ENCODE data around the gene ERC1. TPM values are rescaled to one million over a fixed set of nuclear protein-coding genes. Genes with fewer than 3 reads are reported as not detected.

Gene ERC1
- total and polyA plus RNA-seq, 2 of the 4 experiments (the other 2 are of a cell fraction): 11.6 to 25.6 TPM

GRCh38 chr12:943051-943450 lies 48.0 kb upstream of the ERC1 start:
- no CpG with 5 or more reads among the region's 6 CpGs for WGBS, 2 experiments (ENCODE audit: extremely low coverage in 2 of 2, insufficient read length in 1 of 2)
- Histone ChIP-seq H3K36me3 (ENCODE audit: control insufficient read depth, insufficient read depth, low read length) (peaks cover 3% of the 10 kb centered on the region), H3K23ac (ENCODE audit: low read depth, low read length) (no peak overlapping the region; the same call in 1 of the 2 replicates), H3K9me3 (ENCODE audit: control insufficient read depth, insufficient read depth, low read length) (no peaks in the 10 kb centered on the region), H2AK5ac (ENCODE audit: low read depth, low read length) (no peak overlapping the region), H2AK9ac (replicated peaks; ENCODE audit: low read depth, low read length, poor library complexity) (no peak overlapping the region), H2BK5ac (ENCODE audit: low read depth, low read length, poor library complexity, severe bottlenecking) (no peak overlapping the region), H4K91ac (ENCODE audit: insufficient read depth, low read depth, low read length) (no peak overlapping the region), H3K4me1 (ENCODE audit: control insufficient read depth, insufficient read depth, low read length) (no peaks in the 10 kb centered on the region; the same call in 1 of the 2 replicates), H2BK15ac (ENCODE audit: low read depth, low read length) (no peak overlapping the region), H4K5ac (ENCODE audit: low read depth, low read length) (no peak overlapping the region), H3K4me2 (ENCODE audit: low read depth, low read length) (no peak overlapping the region), H3K9me1 (ENCODE audit: insufficient read depth, low read length) (peaks cover 6% of the 10 kb centered on the region; the same call in 1 of the 2 replicates), H3K14ac (replicated peaks; ENCODE audit: low read depth, low read length) (no peak overlapping the region), H3K56ac (ENCODE audit: extremely low read depth, insufficient read depth, low read length) (no peak overlapping the region), H3K4ac (ENCODE audit: low read depth, low read length) (no peak overlapping the region), H4K20me1 (ENCODE audit: insufficient read depth, low read length) (no peaks in the 10 kb centered on the region), H3K4me3 (ENCODE audit: insufficient read depth, low read depth, low read length) (no peak overlapping the region), H3K18ac (ENCODE audit: low read depth, low read length) (no peak overlapping the region), H3K79me1 (ENCODE audit: low read depth in 1 of 2, low read length in 2 of 2) (peaks cover 17 to 59% of the 10 kb centered on the region in 2 experiments), H3K9ac (ENCODE audit: low read depth, low read length) (no peak overlapping the region), H2BK120ac (ENCODE audit: low read depth, low read length) (no peak overlapping the region), H2BK20ac (ENCODE audit: low read depth, low read length) (no peak overlapping the region), H4K8ac (ENCODE audit: low read depth in 2 of 2, low read length in 2 of 2) (no peak overlapping the region), H3K27me3 (ENCODE audit: control insufficient read depth, insufficient read depth, low read length) (no peaks in the 10 kb centered on the region), H2AFZ (replicated peaks; ENCODE audit: low read length, poor library complexity) (no peak overlapping the region), H3K27ac (ENCODE audit: insufficient read depth, low read length) (no peak overlapping the region)
- TF ChIP-seq MXI1 (IDR thresholded peaks at IDR 0.05; ENCODE audit: borderline replicate concordance, low read depth, low read length): no peak
- TF ChIP-seq MAZ (IDR thresholded peaks at IDR 0.05; ENCODE audit: borderline replicate concordance, low read depth, low read length): no peak
- TF ChIP-seq RFX5 (IDR thresholded peaks at IDR 0.05; ENCODE audit: low read depth, low read length): no peak
- no peak for TF ChIP-seq RAD21 (IDR thresholded peaks at IDR 0.05; ENCODE audit: low read length)
- no peak for TF ChIP-seq CTCF (conservative IDR thresholded peaks at IDR 0.05; ENCODE audit: low read depth, low read length)
- TF ChIP-seq NFE2L2 (IDR thresholded peaks at IDR 0.05; ENCODE audit: low read depth, low read length): no peak
- TF ChIP-seq, protein P1, sequence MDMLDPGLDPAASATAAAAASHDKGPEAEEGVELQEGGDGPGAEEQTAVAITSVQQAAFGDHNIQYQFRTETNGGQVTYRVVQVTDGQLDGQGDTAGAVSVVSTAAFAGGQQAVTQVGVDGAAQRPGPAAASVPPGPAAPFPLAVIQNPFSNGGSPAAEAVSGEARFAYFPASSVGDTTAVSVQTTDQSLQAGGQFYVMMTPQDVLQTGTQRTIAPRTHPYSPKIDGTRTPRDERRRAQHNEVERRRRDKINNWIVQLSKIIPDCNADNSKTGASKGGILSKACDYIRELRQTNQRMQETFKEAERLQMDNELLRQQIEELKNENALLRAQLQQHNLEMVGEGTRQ (IDR thresholded peaks at IDR 0.05; ENCODE audit: low read depth, low read length): no peak
- no peak for TF ChIP-seq ELK1 (IDR thresholded peaks at IDR 0.05; ENCODE audit: borderline replicate concordance, low read depth, low read length)
- TF ChIP-seq MAFK (IDR thresholded peaks at IDR 0.05; ENCODE audit: low read depth, low read length): no peak
- no peak for TF ChIP-seq SMC3 (IDR thresholded peaks at IDR 0.05; ENCODE audit: low read depth, low read length)
- ChIA-PET CTCF (no interaction called here), POLR2A (ENCODE audit: unreplicated experiment) (no interaction called here)
- ATAC-seq (ENCODE audit: low read depth) (no peak), DNase-seq (no peak)
- BruUV-seq (replicated peaks): no TSS peak
- in situ Hi-C loops (cut with MboI; ENCODE audit: low sequenced_read_pairs) (no loop called here), intact Hi-C loops (cut with micrococcal nuclease) (loop anchor here (10.0 kb wide), 1 partner anchor 152 kb away; no protein-coding TSS in a partner anchor), dilution Hi-C loops (cut with HindIII; ENCODE audit: low sequenced_read_pairs, unreplicated experiment) (no loop called here)
